Measurements from ENCODE around the gene ARPC4. TPM values are rescaled to one million over a fixed set of nuclear protein-coding genes. Genes with fewer than 3 reads are reported as not detected.

ARPC4 gene
- total RNA-seq, 4 donors from 2014 or later: 129 to 191 (median 164) TPM

DNA sequence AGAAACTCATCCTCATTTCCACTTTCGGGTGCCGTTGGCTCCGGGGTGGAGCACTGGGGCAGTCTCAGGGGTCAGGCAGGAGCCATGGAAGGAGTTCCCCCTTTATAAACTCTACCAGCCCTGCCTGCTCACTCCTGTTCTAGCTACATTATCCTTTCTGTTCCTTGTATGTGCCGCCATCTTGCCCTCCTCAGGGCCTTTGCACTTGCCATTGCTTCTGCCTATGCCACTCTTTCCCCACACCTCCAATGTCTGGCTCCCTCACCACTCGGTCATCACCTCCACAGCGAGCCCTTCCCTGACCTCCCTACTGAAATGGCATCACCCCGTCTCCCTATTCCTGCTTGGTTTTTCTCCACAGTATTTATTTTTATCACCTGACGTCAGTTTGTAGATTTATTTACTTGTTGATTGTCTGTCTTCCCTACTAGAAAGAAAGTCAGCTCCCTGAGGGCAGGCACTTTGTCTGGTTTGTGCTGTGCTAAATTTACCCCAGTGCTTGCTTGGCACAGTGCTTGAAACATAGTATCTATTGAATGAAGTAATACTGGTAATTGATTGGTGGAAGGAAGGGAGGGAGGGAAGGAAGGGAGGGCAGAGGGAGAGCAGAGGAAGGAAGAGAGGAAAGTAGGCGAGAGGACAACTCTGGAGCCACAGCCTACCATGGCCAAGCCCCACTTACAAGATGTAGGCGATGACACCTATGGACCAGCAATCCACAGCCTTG lies 31.9 kb upstream of the ARPC4 start:
- Histone ChIP-seq H3K4me1 (no peaks in the 10 kb centered on the region), H3K4me3 (no peak overlapping the region), H3K9me3 (no peaks in the 10 kb centered on the region), H3K27ac (replicated peaks in 1 of 4) (no peak overlapping the region), H3K36me3 (peaks cover 54 to 98% (median 92%) of the 10 kb centered on the region in 4 donors), H3K27me3 (no peaks in the 10 kb centered on the region)
- DNase-seq (ENCODE audit: extremely low spot score): no peak
- WGBS: 96% methylated on average over 10 of the region's 10 CpGs
- intact Hi-C loops (cut with DNase I): no loop called here
- TF ChIP-seq POLR2AphosphoS5 (IDR thresholded peaks at IDR 0.05): no peak
- no peak for TF ChIP-seq EP300 (IDR thresholded peaks at IDR 0.05)
- no peak for TF ChIP-seq POLR2A (IDR thresholded peaks at IDR 0.05; ENCODE audit: low read depth)
- TF ChIP-seq, protein P1, sequence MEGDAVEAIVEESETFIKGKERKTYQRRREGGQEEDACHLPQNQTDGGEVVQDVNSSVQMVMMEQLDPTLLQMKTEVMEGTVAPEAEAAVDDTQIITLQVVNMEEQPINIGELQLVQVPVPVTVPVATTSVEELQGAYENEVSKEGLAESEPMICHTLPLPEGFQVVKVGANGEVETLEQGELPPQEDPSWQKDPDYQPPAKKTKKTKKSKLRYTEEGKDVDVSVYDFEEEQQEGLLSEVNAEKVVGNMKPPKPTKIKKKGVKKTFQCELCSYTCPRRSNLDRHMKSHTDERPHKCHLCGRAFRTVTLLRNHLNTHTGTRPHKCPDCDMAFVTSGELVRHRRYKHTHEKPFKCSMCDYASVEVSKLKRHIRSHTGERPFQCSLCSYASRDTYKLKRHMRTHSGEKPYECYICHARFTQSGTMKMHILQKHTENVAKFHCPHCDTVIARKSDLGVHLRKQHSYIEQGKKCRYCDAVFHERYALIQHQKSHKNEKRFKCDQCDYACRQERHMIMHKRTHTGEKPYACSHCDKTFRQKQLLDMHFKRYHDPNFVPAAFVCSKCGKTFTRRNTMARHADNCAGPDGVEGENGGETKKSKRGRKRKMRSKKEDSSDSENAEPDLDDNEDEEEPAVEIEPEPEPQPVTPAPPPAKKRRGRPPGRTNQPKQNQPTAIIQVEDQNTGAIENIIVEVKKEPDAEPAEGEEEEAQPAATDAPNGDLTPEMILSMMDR (IDR thresholded peaks at IDR 0.05): no peak

DNA sequence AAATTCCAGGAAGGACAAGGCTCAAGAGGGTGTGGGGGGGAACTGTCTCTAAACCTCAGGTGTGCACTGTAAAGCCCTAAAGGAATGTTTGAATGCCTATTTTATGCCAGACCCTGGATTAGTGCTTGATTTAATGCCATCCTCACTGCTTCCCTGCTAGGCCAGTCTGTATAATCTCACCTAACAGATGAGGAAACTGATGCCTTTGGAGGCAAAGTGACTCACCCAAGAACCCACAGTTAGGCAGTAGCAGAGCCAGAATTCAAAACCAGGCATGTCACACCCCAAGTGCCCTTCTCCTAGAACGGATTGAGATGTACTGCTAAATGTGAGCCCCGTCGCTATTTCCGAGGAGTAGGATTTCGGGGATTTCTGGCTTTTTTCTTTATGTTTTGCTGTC lies 31.0 kb upstream of the ARPC4 start:
- no peak overlapping the region for H3K27ac ChIP-seq (replicated peaks in 1 of 4)
- DNase-seq (ENCODE audit: extremely low spot score): no peak
- no peaks in the 10 kb centered on the region for H3K9me3 ChIP-seq
- 95% methylated on average over 5 of the region's 5 CpGs for WGBS
- H3K4me3 ChIP-seq: no peak overlapping the region
- H3K4me1 ChIP-seq: peaks cover under 1 to 5% (median 4%) of the 10 kb centered on the region in 4 donors
- TF ChIP-seq EP300 (IDR thresholded peaks at IDR 0.05): no peak
- TF ChIP-seq POLR2AphosphoS5 (IDR thresholded peaks at IDR 0.05): no peak
- TF ChIP-seq, protein P1 (IDR thresholded peaks at IDR 0.05): no peak
- peaks cover 45 to 95% (median 83%) of the 10 kb centered on the region in 4 donors for H3K36me3 ChIP-seq
- intact Hi-C loops (cut with DNase I): no loop called here
- no peaks in the 10 kb centered on the region for H3K27me3 ChIP-seq

DNA sequence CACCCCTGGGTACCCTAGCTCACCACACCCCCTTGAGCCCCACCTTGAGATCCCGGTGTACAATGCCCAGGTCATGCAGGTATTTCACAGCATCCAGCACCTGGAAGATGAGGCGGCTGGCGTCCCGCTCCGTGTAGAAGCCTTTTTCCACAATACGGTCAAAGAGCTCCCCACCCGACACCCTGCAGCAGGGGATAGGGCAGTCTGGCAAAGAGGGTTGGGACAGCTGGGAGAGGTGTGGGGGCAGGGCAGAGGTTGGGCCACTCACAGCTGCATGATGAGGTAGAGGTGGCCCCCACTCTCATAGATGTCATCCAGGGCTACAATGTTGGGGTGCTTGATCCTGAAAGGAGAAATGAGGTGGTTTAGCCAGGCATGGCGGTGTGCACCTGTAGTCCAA lies 30.0 kb upstream of the ARPC4 start:
- no peak overlapping the region for H3K27ac ChIP-seq (replicated peaks in 1 of 4)
- 94% methylated on average over 8 of the region's 8 CpGs for WGBS
- no peak overlapping the region for H3K4me3 ChIP-seq
- H3K9me3 ChIP-seq: no peaks in the 10 kb centered on the region
- peaks cover 11 to 15% (median 14%) of the 10 kb centered on the region in 4 donors for H3K4me1 ChIP-seq
- TF ChIP-seq POLR2A (IDR thresholded peaks at IDR 0.05; ENCODE audit: low read depth) (no peak), EP300 (IDR thresholded peaks at IDR 0.05) (no peak), POLR2AphosphoS5 (IDR thresholded peaks at IDR 0.05) (no peak)
- TF ChIP-seq, protein P1 (IDR thresholded peaks at IDR 0.05): no peak
- intact Hi-C loops (cut with DNase I): no loop called here
- no peak for DNase-seq (ENCODE audit: extremely low spot score)
- H3K36me3 ChIP-seq: peaks cover 35 to 86% (median 74%) of the 10 kb centered on the region in 4 donors
- no peaks in the 10 kb centered on the region for H3K27me3 ChIP-seq

DNA sequence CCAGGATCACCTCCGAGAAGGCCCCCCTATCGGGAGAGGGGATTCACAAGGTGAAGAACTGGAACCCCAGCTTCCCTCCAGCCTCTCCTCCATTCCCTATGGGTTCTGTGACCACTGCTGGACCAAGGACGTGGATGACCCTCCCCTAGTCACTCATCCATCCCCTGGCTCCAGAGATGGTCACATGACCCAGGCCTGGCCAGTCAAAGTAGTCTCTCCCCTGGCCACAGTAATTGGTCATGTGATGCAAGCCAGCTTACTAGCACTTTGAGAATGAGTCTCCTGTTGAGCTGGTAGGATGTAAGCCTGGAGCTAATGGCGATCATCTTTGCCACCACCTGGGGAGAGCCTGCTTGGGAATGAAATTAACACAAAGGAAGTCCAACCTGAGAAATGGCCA lies 27.0 kb upstream of the ARPC4 start:
- TF ChIP-seq POLR2AphosphoS5 (IDR thresholded peaks at IDR 0.05) (no peak), EP300 (IDR thresholded peaks at IDR 0.05) (no peak), POLR2A (IDR thresholded peaks at IDR 0.05; ENCODE audit: low read depth) (no peak)
- TF ChIP-seq, protein P1 (IDR thresholded peaks at IDR 0.05): no peak
- WGBS: 93% methylated on average over 4 of the region's 4 CpGs

More for the DNA sequence above, 27.0 kb upstream of the ARPC4 start:
- Histone ChIP-seq H3K4me3 (no peak overlapping the region), H3K36me3 (peaks cover 18 to 56% (median 44%) of the 10 kb centered on the region in 4 donors), H3K9me3 (no peaks in the 10 kb centered on the region), H3K27me3 (no peaks in the 10 kb centered on the region), H3K4me1 (peaks cover 34 to 42% (median 41%) of the 10 kb centered on the region in 4 donors), H3K27ac (replicated peaks in 1 of 4) (no peak overlapping the region)
- intact Hi-C loops (cut with DNase I): no loop called here
- no peak for DNase-seq (ENCODE audit: extremely low spot score)

Data from esophagus muscularis mucosa (tissue), 4 donors.